GM12891 (cell line): ENCODE results near the gene ZNF202.

Experiments
- POLR2A ChIP-seq: IDR thresholded peaks from 2 replicates; pipeline ENCODE4 v1.6.1; 2011; ENCODE audit warnings: low read depth, low read length, control low read depth
- POLR2AphosphoS5 ChIP-seq: IDR thresholded peaks from 2 replicates; pipeline ENCODE4 v1.6.1; 2011; ENCODE audit warnings: low read depth, low read length, control low read depth
- POU2F2 ChIP-seq: IDR thresholded peaks from 2 replicates; pipeline ENCODE4 v1.6.1; 2011; ENCODE audit warnings: low read depth, mild to moderate bottlenecking, control low read depth, low read length, moderate library complexity
- SPI1 ChIP-seq: IDR thresholded peaks from 2 replicates; pipeline ENCODE4 v1.6.1; 2011; ENCODE audit warnings: low read depth, low read length, control low read depth
- TAF1 ChIP-seq: IDR thresholded peaks from 2 replicates; pipeline ENCODE4 v1.6.1; 2011; ENCODE audit warnings: low read depth, low read length, control low read depth

- TF ChIP-seq POLR2A (no peak), SPI1 (no peak), POLR2AphosphoS5 (no peak), TAF1 (no peak), POU2F2 (no peak)
Measured at GRCh38 chr11:123704341-123704740, 37.1 kb downstream of the ZNF202 start.
